GM18907 (cell line): Measurements from ENCODE around the gene NBPF12.
"Not testable (repeated sequence)": the region's sequence is repeated elsewhere in the genome, so short reads cannot be mapped to it uniquely, and the experiment has no call there.

ENCODE experiments used
- ATAC-seq: cut with Tn5 transposase; IDR thresholded peaks from one replicate; pipeline ENCODE4 v1.9.1; 2021; ENCODE audit warnings: mild to moderate bottlenecking, moderate library complexity; ENCODE audit not compliant: unreplicated experiment

The NBPF12 gene

GRCh38 chr1:146985855-146986254, 47.7 kb downstream of the NBPF12 start:
- not testable (repeated sequence) for ATAC-seq

- ATAC-seq: not testable (repeated sequence)
Observed at GRCh38 chr1:146986450-146986849, 48.3 kb downstream of the NBPF12 start.

DNA sequence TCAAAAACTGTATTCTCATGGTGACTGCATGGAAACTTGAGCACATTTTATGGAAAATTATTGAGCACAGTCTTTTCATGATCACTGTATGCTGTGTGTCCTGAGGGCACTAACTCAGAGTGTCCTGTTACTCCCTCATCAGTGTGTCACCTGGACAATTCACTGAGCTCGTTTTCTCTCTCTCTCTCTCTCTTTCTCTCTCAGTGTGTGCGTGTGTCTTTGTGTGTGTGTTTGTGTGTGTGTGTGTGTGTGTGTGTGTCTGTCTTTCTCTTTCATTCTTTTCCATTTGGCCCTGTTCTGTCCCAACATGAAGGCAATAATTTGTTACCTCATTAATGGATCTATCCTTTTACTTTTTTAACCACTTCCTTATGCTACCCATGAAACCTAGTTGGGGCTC, 49.4 kb downstream of the NBPF12 start:
- ATAC-seq: not testable (repeated sequence)

GRCh38 chr1:146989455-146989854, 51.3 kb downstream of the NBPF12 start:
- not testable (repeated sequence) for ATAC-seq

DNA sequence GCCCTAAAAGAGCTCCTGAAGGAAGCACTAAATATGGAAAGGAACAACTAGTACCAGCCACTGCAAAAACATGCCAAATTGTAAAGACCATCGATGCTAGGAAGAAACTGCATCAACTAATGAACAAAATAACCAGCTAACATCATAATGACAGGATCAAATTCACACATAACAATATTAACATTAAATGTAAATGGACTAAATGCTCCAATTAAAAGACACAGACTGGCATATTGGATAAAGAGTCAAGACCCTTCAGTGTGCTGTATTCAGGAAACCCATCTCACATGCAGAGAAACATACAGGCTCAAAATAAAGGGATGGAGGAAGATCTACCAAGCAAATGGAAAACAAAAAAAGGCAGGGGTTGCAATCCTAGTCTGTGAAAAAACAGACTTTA, 70.4 kb downstream of the NBPF12 start:
- not testable (repeated sequence) for ATAC-seq

- ATAC-seq: not testable (repeated sequence)
Observed at GRCh38 chr1:147026975-147027374, 88.9 kb downstream of the NBPF12 start.

DNA sequence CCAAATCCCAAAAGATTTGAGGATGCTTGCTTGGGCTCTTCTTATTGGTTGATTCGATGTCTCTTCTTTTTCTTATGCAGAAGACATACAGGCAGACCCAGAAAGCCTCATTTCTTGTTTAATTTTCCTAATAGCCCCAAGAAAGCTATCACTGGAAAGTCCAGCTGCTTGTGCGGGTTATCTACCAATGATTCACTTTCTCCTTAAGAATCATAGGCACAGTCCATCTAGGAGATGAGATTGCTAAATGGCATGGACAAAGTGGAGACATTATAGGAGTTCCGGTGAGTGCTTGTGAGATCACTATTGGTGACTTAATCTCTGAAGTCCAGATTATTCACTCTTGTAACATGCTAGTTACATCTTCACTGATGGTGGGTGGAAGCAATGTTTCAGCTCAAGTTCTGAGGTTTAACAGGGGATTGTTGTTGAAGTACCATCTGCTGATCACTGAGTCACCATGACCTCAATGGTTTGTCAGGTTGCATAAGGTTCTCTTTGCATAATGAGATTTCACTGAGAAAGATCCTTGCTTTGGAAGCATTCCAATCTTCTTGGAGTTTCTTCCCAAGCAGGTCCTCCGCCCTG, 92.0 kb downstream of the NBPF12 start:
- ATAC-seq: not testable (repeated sequence)

DNA sequence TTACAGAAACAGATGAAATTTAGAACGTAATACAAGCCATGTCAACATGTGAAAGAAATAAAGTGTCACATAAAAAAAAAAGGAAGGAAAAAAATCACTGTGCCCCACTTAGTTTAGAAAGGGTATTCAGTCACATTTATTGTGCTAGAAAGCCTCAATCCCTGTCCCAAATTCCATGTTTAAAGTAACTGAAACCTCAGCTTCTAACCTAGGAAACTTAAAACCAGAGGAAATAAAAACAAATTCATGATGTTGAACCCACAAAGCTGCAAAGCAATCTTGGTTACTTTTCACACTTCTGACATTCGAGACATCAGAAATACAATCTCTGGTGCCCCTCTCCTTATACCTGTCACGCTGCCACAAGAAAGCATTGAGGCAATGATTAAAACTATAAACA, 101.8 kb downstream of the NBPF12 start:
- no peak for ATAC-seq

GRCh38 chr1:147042891-147043290, 104.8 kb downstream of the NBPF12 start:
- not testable (repeated sequence) for ATAC-seq

DNA sequence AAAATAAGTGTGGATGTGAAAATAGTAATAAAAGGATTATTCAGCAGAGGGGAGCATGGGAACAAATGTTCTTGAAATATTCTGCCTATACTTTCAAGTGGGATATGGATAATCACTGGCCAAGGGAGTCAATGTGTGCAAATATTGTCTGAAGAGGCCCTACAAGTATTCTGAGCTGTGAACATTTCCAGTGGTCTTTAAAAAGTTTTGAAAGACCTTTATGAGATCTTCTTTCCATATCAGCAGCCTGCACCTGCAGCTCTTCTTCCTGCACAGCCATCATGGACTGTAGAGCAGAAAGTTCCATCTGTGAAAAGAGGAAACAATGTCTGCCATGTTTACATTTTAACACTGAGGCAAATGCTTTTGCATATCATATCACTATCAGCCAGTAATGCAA, 106.4 kb downstream of the NBPF12 start:
- ATAC-seq: not testable (repeated sequence)
